ENCODE data around the gene SYDE2.
"Not testable (repeated sequence)": the region's sequence is repeated elsewhere in the genome, so short reads cannot be mapped to it uniquely, and the experiment has no call there.

The SYDE2 gene

DNA sequence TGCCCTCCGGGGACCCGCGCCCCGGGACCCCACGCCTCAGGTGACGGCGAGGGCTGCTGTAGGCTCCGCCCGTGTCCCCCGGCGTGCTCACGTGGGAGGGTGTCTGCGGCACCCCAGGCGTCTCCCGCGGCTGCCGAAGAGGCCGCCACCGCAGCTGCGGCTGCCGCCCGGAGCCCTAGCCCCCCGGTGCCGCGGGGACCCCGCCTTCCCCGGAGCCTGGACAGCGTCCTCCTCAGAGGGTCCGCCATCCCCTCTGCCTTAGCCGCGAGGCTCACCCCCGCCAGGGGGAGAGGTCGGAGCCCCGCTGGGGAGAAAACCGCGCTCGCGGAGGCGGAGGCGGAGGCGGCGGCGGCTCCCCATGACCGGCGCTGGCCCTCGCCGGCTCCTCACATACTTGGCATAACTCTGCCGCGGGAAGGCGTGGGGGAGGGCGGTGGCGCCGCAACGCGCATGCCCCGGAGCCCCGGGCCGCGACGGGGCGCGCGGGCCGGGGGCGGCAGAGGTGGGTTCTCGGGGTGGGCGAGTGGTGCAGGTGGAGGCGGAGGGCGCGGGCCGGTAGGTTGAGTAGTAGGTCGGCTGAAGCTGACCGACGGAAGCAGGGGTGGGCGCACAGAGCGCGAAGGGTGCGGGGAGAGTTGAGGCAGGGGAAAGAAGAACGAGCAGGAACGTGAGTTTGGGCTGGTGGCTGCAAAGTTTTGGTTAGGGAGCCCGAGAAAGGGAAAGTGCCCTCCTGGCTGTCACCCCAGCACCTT is 700 bp upstream of the SYDE2 start:
- peak; percentile 70 for DNase-seq (ENCODE audit: low read depth)
- TF ChIP-seq, protein P1, sequence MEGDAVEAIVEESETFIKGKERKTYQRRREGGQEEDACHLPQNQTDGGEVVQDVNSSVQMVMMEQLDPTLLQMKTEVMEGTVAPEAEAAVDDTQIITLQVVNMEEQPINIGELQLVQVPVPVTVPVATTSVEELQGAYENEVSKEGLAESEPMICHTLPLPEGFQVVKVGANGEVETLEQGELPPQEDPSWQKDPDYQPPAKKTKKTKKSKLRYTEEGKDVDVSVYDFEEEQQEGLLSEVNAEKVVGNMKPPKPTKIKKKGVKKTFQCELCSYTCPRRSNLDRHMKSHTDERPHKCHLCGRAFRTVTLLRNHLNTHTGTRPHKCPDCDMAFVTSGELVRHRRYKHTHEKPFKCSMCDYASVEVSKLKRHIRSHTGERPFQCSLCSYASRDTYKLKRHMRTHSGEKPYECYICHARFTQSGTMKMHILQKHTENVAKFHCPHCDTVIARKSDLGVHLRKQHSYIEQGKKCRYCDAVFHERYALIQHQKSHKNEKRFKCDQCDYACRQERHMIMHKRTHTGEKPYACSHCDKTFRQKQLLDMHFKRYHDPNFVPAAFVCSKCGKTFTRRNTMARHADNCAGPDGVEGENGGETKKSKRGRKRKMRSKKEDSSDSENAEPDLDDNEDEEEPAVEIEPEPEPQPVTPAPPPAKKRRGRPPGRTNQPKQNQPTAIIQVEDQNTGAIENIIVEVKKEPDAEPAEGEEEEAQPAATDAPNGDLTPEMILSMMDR (IDR thresholded peaks at IDR 0.05; ENCODE audit: insufficient read depth, low read depth, low read length, missing control alignments) = no peak
- H3K4me3 ChIP-seq (ENCODE audit: low read length) = peak overlapping the region; percentile 76

DNA sequence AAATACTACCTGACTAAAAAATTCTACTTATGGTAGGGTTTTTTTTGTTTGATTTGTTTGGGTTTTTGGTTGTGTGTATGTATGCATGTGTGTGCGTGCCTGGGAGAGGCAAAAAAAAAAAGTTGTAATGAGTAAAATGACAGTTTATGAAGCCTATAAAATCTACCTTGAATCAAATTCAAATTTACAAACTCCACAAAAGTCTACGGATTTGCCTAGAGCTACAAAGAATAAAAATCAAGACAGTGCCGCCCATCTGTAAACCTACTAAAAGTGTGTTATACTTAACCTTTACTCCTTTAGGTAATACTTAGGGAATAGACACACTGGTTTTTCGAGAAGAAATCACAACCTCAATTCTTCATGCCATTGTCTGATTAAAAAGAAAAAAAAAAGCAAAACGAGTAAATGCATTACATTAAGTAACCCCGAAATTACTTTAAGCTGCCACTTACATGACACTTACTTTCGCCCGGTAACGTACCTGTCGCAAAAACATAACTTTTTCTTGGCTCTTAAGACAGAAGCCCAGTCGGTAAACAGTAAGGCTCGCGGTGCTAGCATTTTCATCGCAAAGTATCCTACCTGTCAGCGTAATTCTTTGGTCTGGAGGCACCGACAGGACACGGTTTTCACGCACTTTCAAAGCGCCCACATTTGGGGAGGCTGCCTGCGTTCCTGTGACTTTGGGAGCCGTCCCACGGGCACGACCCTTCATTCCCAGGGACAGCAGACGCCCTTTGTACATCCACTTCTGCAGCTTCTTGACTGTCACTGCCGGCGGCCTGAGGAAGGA is 951 bp downstream of the SYDE2 start:
- H3K4me3 ChIP-seq (ENCODE audit: low read length) = peak overlapping the region; percentile 76
- TF ChIP-seq, protein P1 (IDR thresholded peaks at IDR 0.05; ENCODE audit: insufficient read depth, low read depth, low read length, missing control alignments) = no peak
- peak; percentile 36 for DNase-seq (ENCODE audit: low read depth)

DNA sequence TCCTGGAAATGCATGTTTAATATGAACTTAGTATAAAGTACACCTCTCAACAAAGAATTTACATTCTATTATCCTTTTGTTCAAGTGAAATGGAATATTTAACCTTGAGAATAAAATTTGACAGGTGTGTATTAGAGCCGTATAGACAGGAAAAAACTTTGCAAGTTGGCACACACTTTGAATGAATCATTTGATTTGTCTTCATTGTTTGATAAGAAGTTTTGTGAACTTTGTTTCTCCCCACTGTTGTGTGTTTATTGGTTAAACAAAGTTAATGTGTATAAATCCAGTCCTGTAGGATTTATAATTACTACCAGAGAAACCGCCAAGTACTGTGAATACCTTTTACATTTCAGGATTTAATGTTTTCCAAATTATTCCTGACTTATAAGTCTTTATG is 2.0 kb downstream of the SYDE2 start:
- peak; percentile 32 for DNase-seq (ENCODE audit: low read depth)
- TF ChIP-seq, protein P1 (IDR thresholded peaks at IDR 0.05; ENCODE audit: insufficient read depth, low read depth, low read length, missing control alignments) = no peak
- H3K4me3 ChIP-seq (ENCODE audit: low read length) = no peak overlapping the region

DNA sequence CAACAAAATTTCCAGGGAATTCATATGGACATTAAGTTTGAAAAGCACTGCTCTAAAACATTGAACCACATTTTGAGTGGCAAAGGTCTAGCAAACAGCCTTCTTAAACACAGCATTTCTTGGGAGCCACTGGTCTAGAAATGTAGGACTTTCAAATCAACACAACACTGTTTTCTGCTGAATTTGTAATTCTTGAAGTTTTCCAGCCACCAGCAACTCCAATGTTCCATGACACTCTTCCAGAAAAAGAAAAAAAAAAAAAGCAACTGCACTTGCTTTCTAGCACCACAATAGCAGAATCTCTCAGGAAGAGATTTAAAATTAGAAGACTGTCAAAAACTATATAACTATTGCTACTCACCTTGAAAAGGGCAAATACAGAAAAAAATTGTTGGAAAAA is 4.5 kb downstream of the SYDE2 start:
- TF ChIP-seq, protein P1 (IDR thresholded peaks at IDR 0.05; ENCODE audit: insufficient read depth, low read depth, low read length, missing control alignments) = no peak
- H3K4me3 ChIP-seq (ENCODE audit: low read length) = no peak overlapping the region
- no peak for DNase-seq (ENCODE audit: low read depth)

DNA sequence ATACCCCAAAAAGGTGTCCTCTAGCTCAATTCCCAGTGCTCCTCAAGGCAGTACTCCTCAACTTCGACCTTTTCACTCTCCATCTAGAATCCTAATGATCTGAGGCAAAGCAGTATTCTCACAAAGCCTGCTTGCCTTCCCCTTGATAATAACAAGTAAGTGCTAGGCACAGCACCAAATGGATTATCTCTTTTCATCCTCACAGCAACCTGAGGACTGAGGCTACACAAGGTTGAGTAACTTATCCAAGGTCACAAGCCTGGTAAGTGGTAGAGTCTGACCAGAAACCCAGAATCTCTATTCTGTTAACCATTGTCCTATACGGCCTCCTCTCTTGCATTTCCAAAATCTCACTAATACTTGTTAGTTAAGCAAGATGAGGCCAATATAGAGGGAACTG is 5.1 kb downstream of the SYDE2 start:
- H3K4me3 ChIP-seq (ENCODE audit: low read length) = no peak overlapping the region
- no peak for DNase-seq (ENCODE audit: low read depth)

DNA sequence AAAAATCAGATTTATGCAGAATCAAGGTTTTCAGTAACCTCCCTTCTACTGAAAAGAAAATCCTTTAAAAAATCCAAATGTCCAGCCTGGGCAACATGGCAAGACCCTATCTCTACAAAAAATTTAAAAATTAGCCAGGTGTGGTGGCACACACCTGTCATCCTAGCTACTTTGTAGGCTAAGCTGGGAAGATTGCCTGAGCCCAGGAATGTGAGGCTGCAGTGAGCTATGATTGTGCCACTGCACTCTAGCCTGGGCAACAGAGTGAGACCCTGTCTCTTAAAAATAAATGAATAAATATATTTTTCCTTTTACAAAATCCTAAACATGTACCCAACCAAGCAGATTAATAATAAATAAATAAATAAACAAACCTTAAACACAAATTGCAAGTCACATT is 8.7 kb downstream of the SYDE2 start:
- H3K4me3 ChIP-seq (ENCODE audit: low read length); DNase-seq (ENCODE audit: low read depth): not testable (repeated sequence)

More for the DNA sequence above, 5.1 kb downstream of the SYDE2 start:
- TF ChIP-seq, protein P1 (IDR thresholded peaks at IDR 0.05; ENCODE audit: insufficient read depth, low read depth, low read length, missing control alignments) = no peak

DNA sequence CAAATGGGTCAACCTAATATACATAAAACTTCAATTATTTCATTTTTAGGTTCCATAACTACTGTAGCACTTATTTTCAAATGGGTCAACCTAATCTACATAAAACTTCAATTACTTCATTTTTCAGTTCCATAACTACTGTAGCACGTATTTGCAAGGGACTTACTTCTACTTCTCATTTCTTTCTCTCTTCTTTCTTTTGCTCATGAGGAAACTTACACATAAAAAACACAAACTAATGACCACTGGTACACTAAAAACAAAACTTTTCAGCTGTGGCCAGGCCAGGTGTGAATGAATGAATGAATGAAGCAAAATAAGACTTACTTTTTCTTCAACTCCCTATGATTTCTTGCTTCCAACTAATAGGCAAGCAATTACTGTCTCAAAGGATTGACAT is 11.7 kb downstream of the SYDE2 start:
- H3K4me3 ChIP-seq (ENCODE audit: low read length) = no peak overlapping the region
- no peak for DNase-seq (ENCODE audit: low read depth)
- TF ChIP-seq, protein P1 (IDR thresholded peaks at IDR 0.05; ENCODE audit: insufficient read depth, low read depth, low read length, missing control alignments) = no peak

Data from epithelial cell of esophagus (primary cell).